Fibroblast of the aortic adventitia (primary cell): ENCODE results near the gene ATP4A. TPM values are rescaled to one million over a fixed set of nuclear protein-coding genes. Genes with fewer than 3 reads are reported as not detected.
A peak's percentile ranks its signal among the peaks of the same experiment; 100 is the strongest.

Source experiments
- DNase-seq: peaks from one replicate; pipeline ENCODE4 v3.0.0-alpha.2; 2010; ENCODE audit warnings: low read depth
- H3K4me3 ChIP-seq: 2 replicates; pipeline ENCODE4 v1.5.1; 2011; ENCODE audit warnings: low read depth, mild to moderate bottlenecking, control low read depth, low read length, moderate library complexity
- CTCF ChIP-seq: IDR thresholded peaks from 2 replicates; pipeline ENCODE4 v1.5.1; 2011; ENCODE audit warnings: mild to moderate bottlenecking, low read length, control low read depth, inconsistent platforms; ENCODE audit not compliant: insufficient read depth
- total RNA-seq: library from RNA; depleted of rRNA; stranded (reverse); fragments of >200 nt; gene quantifications from 2 replicates; pipeline ENCODE4 v1.2.3, GENCODE V29; 2012; ENCODE audit warnings: low replicate concordance

The ATP4A gene
- total RNA-seq, 1 donor = not detected

GRCh38 chr19:35542209-35542608 is 21.2 kb downstream of the ATP4A start:
- no peak for DNase-seq
- TF ChIP-seq CTCF = no peak
- H3K4me3 ChIP-seq = no peak overlapping the region

GRCh38 chr19:35540356-35540927 is 23.0 kb downstream of the ATP4A start:
- DNase-seq = no peak
- TF ChIP-seq CTCF = no peak
- no peak overlapping the region for H3K4me3 ChIP-seq

GRCh38 chr19:35539850-35540249 is 23.6 kb downstream of the ATP4A start:
- TF ChIP-seq CTCF = no peak
- H3K4me3 ChIP-seq = no peak overlapping the region
- DNase-seq = no peak

GRCh38 chr19:35539314-35539713 is 24.1 kb downstream of the ATP4A start:
- H3K4me3 ChIP-seq = no peak overlapping the region
- no peak for DNase-seq
- TF ChIP-seq CTCF = no peak

- DNase-seq = no peak
- no peak for TF ChIP-seq CTCF
- H3K4me3 ChIP-seq = no peak overlapping the region
Observed at GRCh38 chr19:35534803-35535480, 28.5 kb downstream of the ATP4A start.

- TF ChIP-seq CTCF = no peak
- no peak overlapping the region for H3K4me3 ChIP-seq
- DNase-seq = peak; percentile 29
Observed at GRCh38 chr19:35533822-35534392, 29.6 kb downstream of the ATP4A start.
